ENCODE measurements around the gene SEC31B.

Gene SEC31B

DNA sequence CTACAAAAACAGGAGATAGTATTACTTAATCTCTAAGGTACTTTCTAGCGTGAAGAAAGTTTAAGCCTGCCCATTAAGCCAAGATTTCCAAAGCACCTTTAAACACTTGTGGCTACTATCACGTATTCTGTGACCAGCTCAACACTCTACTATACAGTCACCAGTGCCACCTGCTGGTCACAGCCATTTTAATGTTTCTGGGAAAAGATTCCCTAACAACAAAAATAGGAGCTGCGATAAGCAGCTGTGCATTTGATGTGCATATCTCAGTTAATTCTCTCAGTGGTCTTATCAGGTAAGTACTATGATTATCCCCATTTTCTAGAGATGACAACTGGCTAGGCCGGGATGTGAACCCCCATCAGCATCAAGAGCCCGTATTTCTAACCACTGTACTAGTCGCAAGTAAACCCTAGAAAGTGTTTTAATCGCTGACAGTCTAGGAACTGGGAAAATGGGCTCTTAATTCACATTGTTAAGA is 860 bp downstream of the SEC31B start:
- Mint-ChIP-seq H3K4me3 (peak overlapping the region; percentile 6), H3K9me3 (no peaks in the 10 kb centered on the region), H3K27me3 (ENCODE audit: low read depth) (no peaks in the 10 kb centered on the region), H3K4me1 (ENCODE audit: low read depth) (peaks cover 48% of the 10 kb centered on the region), H3K27ac (no peak overlapping the region), H3K36me3 (ENCODE audit: low read depth) (peaks cover 34% of the 10 kb centered on the region)
- peak; percentile 44 for DNase-seq (ENCODE audit: low spot score)

DNA sequence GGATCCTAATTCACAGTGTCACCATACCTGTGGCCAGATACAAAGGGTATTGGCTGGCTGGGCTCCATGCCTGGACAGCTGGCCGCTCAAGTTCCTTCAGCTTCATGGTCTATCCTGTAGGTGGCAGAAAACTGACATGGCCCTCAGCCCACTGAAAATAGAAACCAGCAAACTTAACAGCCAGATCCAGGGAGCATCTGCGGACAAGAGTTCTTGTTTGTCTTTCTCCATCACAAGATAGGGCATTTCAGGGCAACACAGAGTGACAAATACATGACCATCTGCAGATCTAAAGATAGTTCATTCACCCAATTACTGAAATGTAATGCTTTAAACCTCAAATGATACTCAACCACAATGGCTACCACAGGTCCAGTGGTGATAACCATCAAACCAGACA is 2.8 kb downstream of the SEC31B start:
- H3K27ac Mint-ChIP-seq, result peak overlapping the region; percentile 64
- no peaks in the 10 kb centered on the region for H3K27me3 Mint-ChIP-seq (ENCODE audit: low read depth)
- peak overlapping the region; percentile 30 for H3K4me3 Mint-ChIP-seq
- peaks cover 55% of the 10 kb centered on the region for H3K4me1 Mint-ChIP-seq (ENCODE audit: low read depth)
- peaks cover 43% of the 10 kb centered on the region for H3K36me3 Mint-ChIP-seq (ENCODE audit: low read depth)
- no peaks in the 10 kb centered on the region for H3K9me3 Mint-ChIP-seq
- no peak for DNase-seq (ENCODE audit: low spot score)

DNA sequence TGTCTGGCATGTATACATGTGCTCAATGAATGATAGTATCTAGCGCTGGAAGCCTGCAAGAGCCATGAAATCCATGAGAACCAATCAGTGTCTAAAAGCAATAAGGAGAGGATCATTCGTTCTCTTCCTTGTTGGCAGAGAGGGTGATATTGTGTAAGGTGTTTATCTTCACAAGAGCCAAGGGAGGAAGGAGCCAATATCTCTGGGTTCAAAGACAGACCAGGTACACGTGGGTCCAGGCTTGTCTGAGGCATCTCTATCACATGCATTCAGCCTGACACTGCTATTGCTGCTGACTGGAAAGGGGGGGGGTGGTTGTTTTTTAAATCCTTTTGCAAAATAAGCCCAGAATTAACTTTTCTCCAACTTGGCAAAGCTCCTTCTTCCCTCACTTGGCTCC is 4.0 kb downstream of the SEC31B start:
- H3K9me3 Mint-ChIP-seq, result no peaks in the 10 kb centered on the region
- no peak for DNase-seq (ENCODE audit: low spot score)
- no peaks in the 10 kb centered on the region for H3K27me3 Mint-ChIP-seq (ENCODE audit: low read depth)
- H3K27ac Mint-ChIP-seq, result no peak overlapping the region
- H3K4me1 Mint-ChIP-seq (ENCODE audit: low read depth), result peaks cover 60% of the 10 kb centered on the region
- H3K36me3 Mint-ChIP-seq (ENCODE audit: low read depth), result peaks cover 45% of the 10 kb centered on the region
- no peak overlapping the region for H3K4me3 Mint-ChIP-seq

DNA sequence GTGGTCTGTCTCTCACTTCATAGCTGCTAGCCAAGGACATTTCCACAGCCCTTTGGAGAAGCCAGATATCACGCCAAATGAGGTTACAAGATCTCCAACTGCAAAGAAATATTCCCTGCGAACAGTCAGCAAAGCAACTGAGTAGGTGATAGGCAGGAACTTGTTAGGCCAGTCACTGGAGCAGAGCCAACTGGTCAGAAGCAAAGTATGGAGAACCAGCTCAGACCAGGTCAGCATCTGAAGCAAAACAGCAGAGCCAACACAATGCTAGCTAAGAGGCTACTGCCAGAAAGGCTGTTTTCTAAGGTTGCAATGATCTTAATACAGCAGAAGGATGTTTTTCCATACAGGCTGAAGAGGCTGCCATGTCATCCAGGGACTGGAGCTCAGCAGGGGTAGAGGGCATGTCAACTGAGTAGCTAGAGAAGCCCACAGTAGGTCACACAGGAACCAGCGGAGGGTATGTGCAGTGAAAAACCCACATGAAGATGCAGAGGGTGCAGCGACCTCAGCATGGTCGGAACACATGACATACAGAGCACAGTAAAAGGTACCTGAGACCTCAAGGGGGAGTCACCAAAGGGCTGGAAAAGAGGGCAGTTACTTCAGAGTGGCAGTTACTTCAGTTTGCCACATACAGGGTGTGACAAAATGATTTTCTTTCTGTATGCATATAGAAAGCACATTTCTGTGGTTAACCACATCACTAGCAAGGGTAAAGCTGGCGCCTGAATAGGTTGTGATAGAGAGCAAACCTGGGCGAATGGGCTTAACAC is 8.9 kb downstream of the SEC31B start:
- peak overlapping the region; percentile 93 for H3K27ac Mint-ChIP-seq
- peaks cover 73% of the 10 kb centered on the region for H3K4me1 Mint-ChIP-seq (ENCODE audit: low read depth)
- peaks cover 48% of the 10 kb centered on the region for H3K36me3 Mint-ChIP-seq (ENCODE audit: low read depth)
- H3K4me3 Mint-ChIP-seq, result peak overlapping the region; percentile 85
- H3K9me3 Mint-ChIP-seq, result no peaks in the 10 kb centered on the region
- no peaks in the 10 kb centered on the region for H3K27me3 Mint-ChIP-seq (ENCODE audit: low read depth)
- DNase-seq (ENCODE audit: low spot score), result peak; percentile 77

DNA sequence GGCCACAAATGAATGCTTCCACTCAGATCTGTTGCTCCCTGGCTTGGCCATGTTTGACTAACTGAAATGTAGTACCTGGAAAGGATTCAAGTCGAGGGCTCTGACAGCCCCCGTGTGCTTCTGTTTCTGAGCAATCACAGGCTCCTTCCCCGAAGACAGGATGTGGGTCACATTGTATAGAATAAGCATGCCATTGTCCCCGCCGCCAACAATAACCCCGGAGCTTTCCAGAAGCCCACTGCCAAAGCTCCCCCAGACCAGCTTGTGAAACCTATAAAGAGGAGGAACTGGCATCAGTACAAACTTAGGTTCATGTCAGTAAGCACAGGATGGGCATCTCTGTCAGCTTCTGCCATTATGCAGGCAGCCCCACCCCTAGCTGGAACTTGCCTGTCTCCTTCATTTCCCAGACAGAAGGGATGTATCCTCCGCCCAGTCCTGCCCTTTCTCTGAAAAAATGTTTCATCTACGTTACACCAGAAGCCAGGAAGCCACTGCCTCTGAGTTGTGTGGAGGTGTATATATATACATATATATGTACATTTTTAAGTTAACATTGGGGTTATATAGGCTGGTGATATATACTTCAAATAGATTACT is 10.3 kb downstream of the SEC31B start:
- Mint-ChIP-seq H3K4me3 (peak overlapping the region; percentile 85), H3K9me3 (no peaks in the 10 kb centered on the region), H3K27ac (peak overlapping the region; percentile 93), H3K36me3 (ENCODE audit: low read depth) (peaks cover 53% of the 10 kb centered on the region), H3K4me1 (ENCODE audit: low read depth) (peaks cover 82% of the 10 kb centered on the region), H3K27me3 (ENCODE audit: low read depth) (no peaks in the 10 kb centered on the region)
- DNase-seq (ENCODE audit: low spot score), result peak; percentile 66

DNA sequence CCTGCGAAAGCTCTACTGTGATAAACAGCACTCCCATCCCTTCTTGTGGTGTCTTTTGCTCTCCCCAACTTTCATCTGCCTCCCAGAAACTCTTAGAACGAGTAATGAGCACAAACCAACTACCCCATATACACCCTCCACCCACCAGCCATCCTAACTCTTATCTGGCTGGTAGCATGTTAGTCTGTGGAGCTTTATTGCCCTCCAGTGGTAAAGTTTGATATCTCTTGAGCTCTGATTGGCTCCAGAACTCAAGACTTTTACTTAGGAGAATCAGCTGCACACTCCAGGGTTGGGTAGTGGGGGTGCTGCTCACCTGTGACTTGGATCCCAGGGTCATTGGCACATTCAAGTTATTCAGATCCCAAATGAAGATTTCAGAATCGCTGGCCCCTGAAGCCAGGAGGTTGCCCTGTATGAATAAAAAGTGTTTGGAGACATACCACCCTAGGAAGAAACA is 10.9 kb downstream of the SEC31B start:
- Mint-ChIP-seq H3K9me3 (no peaks in the 10 kb centered on the region), H3K36me3 (ENCODE audit: low read depth) (peaks cover 55% of the 10 kb centered on the region), H3K27me3 (ENCODE audit: low read depth) (no peaks in the 10 kb centered on the region), H3K4me3 (peak overlapping the region; percentile 85), H3K4me1 (ENCODE audit: low read depth) (peaks cover 83% of the 10 kb centered on the region), H3K27ac (peak overlapping the region; percentile 93)
- DNase-seq (ENCODE audit: low spot score), result peak; percentile 62

DNA sequence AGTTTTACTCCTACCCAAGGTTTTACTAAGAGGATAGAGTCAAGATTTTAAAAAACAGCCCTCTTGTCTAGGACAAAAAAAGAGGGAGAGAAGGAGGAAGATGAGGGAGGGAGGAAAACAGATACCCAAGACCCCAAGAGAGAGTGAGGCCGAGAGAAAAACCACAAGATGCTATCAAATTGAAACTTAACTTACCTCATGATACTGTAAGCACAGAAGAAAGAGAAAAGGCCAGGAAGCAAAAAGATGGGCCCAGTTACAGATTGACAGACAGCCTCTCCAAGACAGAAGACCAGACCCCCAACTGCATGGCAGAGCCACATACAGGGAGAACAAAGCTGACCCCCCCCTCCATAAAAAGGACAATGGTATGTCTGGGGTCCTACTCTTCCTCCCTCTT is 11.4 kb downstream of the SEC31B start:
- peaks cover 83% of the 10 kb centered on the region for H3K4me1 Mint-ChIP-seq (ENCODE audit: low read depth)

DNA sequence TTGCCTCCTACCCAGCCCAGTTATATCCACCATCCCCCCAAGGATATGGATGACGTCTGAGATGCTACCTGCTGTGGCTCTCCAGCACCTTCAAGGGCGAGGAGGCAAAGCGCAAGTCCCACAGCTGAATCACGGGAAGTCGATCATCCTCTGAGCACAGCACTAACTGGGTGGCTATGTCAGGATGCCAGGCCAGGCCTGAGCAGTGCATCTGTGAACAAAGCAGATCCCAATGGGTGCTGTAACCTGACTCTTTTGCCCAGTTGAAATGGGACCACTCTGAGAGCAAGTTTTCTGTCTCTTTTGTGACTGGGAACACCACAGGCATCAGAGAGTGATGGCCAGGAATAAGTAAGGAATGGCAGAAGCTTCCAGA is 12.3 kb downstream of the SEC31B start:
- no peak for DNase-seq (ENCODE audit: low spot score)
- Mint-ChIP-seq H3K27me3 (ENCODE audit: low read depth) (no peaks in the 10 kb centered on the region), H3K4me1 (ENCODE audit: low read depth) (peaks cover 83% of the 10 kb centered on the region), H3K36me3 (ENCODE audit: low read depth) (peaks cover 55% of the 10 kb centered on the region), H3K27ac (peak overlapping the region; percentile 93), H3K9me3 (no peaks in the 10 kb centered on the region), H3K4me3 (peak overlapping the region; percentile 85)

More for the DNA sequence above, 11.4 kb downstream of the SEC31B start:
- no peaks in the 10 kb centered on the region for H3K9me3 Mint-ChIP-seq
- DNase-seq (ENCODE audit: low spot score), result no peak
- peak overlapping the region; percentile 85 for H3K4me3 Mint-ChIP-seq
- peak overlapping the region; percentile 93 for H3K27ac Mint-ChIP-seq
- peaks cover 55% of the 10 kb centered on the region for H3K36me3 Mint-ChIP-seq (ENCODE audit: low read depth)
- no peaks in the 10 kb centered on the region for H3K27me3 Mint-ChIP-seq (ENCODE audit: low read depth)

DNA sequence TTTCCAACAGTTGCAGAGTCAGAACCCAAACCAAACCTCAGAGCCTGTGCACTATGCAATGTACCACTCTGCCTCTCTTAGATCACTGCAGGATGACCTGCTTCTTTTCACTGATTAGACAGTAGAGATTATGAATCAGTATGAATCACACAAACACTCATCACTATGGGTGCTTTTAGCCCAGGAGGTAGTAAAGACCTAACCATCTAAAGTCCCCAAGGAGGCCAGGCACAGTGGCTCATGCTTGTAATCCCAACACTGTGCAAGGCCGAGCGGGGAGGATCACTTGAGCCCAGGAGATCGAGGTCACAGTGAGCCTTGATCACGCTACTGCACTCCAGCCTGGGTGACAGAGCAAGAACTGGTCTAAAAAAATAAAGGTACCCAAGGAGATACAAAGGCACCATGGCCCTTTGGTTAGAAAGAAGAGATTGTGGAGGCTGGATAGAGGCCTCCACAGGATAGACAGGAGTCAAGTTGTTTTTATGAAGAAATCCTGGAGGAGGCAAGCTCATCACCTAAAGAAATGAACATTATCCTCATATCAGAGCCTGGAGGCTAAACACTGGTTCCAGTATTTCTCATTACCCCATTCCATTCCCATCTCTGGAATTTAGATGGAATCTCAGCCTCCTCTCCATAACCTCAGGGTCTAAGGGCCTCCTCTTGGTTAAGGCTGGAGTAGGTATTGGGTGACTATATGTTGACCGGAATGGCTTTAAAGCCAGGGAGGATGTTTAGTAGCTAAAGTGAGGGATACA is 12.9 kb downstream of the SEC31B start:
- Mint-ChIP-seq H3K27ac (peak overlapping the region; percentile 93), H3K27me3 (ENCODE audit: low read depth) (no peaks in the 10 kb centered on the region), H3K4me1 (ENCODE audit: low read depth) (peaks cover 79% of the 10 kb centered on the region), H3K9me3 (no peaks in the 10 kb centered on the region), H3K4me3 (peak overlapping the region; percentile 85), H3K36me3 (ENCODE audit: low read depth) (peaks cover 57% of the 10 kb centered on the region)
- DNase-seq (ENCODE audit: low spot score), result peak; percentile 52

DNA sequence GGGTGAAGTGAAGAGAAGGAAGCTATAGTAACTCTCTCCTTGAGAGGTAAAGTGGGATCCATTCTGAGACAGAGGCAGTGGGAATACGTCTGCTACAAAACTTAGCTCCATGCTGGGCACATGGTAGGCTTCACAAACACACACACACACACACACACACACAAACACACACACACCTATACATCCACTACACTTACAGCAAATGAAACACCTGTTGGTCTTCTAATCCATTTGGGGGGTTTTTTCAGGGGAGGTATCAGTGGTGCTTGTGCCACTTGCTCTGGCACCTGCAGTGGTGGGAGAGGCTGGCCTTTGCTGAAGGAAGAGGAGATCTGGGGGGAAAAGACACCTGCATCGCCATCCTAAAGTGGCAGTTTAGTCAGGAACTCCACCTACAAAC is 14.5 kb downstream of the SEC31B start:
- H3K27me3 Mint-ChIP-seq (ENCODE audit: low read depth), result no peaks in the 10 kb centered on the region
- H3K36me3 Mint-ChIP-seq (ENCODE audit: low read depth), result peaks cover 69% of the 10 kb centered on the region
- no peak for DNase-seq (ENCODE audit: low spot score)
- peaks cover 72% of the 10 kb centered on the region for H3K4me1 Mint-ChIP-seq (ENCODE audit: low read depth)
- H3K9me3 Mint-ChIP-seq, result no peaks in the 10 kb centered on the region
- H3K4me3 Mint-ChIP-seq, result peak overlapping the region; percentile 85
- peak overlapping the region; percentile 34 for H3K27ac Mint-ChIP-seq

DNA sequence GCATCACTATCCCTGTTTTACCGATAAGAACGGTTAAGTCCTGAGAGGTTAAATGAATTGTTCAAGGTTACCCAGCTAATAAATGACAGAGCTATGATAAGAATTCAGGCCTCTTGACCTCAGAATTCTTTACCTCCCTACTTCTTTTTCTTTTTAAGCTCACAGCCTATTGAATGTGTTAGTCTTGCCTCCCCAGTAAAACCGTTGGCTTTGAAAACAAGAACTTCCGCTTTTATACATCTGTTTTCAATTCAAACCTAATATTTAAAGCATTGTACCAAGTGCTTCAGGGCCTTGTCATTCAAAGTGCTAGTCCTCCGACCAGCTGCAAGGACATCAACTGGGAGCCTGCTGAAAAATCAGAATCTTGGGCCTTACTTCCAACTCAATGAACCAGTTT is 15.6 kb downstream of the SEC31B start:
- Mint-ChIP-seq H3K4me3 (no peak overlapping the region), H3K27ac (no peak overlapping the region), H3K9me3 (no peaks in the 10 kb centered on the region), H3K4me1 (ENCODE audit: low read depth) (peaks cover 73% of the 10 kb centered on the region), H3K36me3 (ENCODE audit: low read depth) (peaks cover 79% of the 10 kb centered on the region), H3K27me3 (ENCODE audit: low read depth) (no peaks in the 10 kb centered on the region)
- DNase-seq (ENCODE audit: low spot score), result no peak

DNA sequence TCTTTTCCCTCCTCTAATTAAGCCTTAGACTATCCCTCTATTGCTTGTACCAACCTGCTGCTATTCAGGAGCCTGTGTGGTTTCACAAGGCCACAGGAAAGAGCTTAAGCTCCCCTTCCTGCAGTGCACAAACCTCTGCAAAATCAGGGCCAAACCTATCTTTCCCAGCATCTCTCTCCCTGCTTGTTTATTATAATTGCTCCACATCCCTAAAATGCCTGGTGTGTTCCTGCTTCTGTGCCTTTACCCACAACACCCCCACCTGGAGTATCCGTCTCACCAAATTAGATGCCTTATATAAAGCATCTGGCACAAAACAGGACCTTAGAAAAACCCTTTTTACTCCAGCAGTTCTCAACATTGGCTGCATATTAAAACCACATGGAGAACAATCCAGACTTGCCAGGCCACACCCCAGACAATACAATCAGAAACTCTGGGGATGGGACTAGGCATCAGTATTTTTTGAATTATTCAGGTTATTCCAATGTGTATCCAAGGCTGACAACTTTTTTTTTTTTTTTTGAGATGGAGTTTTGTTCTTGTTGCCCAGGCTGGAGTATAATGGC is 16.7 kb downstream of the SEC31B start:
- peaks cover 86% of the 10 kb centered on the region for H3K36me3 Mint-ChIP-seq (ENCODE audit: low read depth)
- H3K9me3 Mint-ChIP-seq, result no peaks in the 10 kb centered on the region
- peak overlapping the region; percentile 64 for H3K27ac Mint-ChIP-seq
- H3K27me3 Mint-ChIP-seq (ENCODE audit: low read depth), result no peaks in the 10 kb centered on the region
- peak overlapping the region; percentile 49 for H3K4me3 Mint-ChIP-seq
- no peak for DNase-seq (ENCODE audit: low spot score)
- H3K4me1 Mint-ChIP-seq (ENCODE audit: low read depth), result peaks cover 75% of the 10 kb centered on the region

DNA sequence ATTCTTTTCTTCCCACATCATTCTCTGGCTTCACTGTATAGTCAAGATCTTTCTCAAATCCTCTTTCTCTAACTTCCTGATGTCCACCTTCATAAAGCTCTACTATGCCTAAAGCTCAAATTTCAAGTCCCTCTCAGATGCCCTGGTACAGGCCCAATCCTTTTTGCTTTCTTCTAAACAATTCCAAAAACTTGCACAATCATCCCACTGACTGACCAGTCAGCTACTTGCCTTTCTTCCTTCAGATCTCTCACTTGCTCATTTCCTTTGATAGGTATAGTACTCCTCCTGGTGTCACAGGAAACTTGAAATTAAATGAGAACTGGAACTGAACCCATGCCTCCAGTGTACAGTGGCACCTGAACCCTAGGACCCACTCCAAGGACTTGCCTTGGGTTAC is 18.2 kb downstream of the SEC31B start:
- Mint-ChIP-seq H3K9me3 (no peaks in the 10 kb centered on the region), H3K36me3 (ENCODE audit: low read depth) (peaks cover 89% of the 10 kb centered on the region), H3K27ac (peak overlapping the region; percentile 11)

More for the DNA sequence above, 18.2 kb downstream of the SEC31B start:
- no peak for DNase-seq (ENCODE audit: low spot score)
- Mint-ChIP-seq H3K4me1 (ENCODE audit: low read depth) (peaks cover 72% of the 10 kb centered on the region), H3K27me3 (ENCODE audit: low read depth) (no peaks in the 10 kb centered on the region), H3K4me3 (no peak overlapping the region)
